Right lung (tissue), 5 donors: ENCODE data around the gene EEFSEC. TPM values are rescaled to one million over a fixed set of nuclear protein-coding genes. Genes with fewer than 3 reads are reported as not detected.

Experiments used
- DNase-seq, 2 donors: peaks; one replicate each; pipeline ENCODE4 v3.0.0-alpha.2; 2013
- polyA plus RNA-seq, 5 donors: library from polyadenylated mRNA; unstranded; fragments of 120-200 nt; gene quantifications; one replicate each; pipeline versions ENCODE4 v1.2.1 to v1.2.3, GENCODE V29; 2013; ENCODE audit warnings: inconsistent platforms in 1 of 5, low replicate concordance in 1 of 5; ENCODE audit not compliant: insufficient read length in 5 of 5, insufficient read depth in 1 of 5

The EEFSEC gene
- polyA plus RNA-seq, 5 donors = 17.5 to 28.6 (median 18.8) TPM

DNA sequence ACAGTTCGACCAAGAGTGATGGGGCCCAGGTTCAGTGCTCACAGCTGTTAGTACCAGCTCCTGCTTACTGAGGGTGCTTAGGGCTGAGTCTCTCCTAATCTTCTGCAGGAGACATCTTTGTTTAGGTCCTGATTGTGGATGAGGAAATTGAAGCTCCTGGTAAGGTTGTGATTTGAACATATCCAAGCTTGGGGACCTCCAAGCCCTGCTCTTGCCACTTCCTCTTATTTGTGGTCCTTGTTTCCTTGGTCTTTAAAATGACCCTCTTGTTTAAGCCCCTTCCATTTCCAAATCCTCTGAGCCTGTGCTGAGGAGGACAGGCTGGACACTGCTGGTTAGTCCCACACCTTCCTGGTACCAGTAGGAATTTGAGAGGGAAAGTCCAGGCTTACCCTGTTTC is 87.0 kb downstream of the EEFSEC start:
- DNase-seq = no peak

DNA sequence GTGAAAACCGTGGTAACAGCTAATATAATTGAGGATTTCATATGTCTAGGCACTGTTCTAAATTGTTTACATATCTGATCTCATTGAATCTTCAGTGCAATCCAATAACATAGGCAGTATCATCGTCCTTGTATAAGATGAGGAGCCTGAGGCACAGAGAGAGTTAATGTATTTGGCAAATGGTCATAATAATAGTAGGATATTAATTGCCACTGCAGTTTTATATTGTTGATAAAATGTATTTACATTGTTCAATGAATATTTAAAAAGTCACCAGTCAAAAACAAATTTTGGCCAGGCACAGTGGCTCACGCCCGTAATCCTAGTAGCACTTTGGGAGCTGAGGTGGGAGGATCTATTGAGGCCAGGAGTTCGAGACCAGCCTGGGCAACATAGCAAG is 88.5 kb downstream of the EEFSEC start:
- DNase-seq = no peak

- no peak for DNase-seq
These were observed 89.7 kb downstream of the EEFSEC start for GRCh38 chr3:128242818-128243601.

- DNase-seq = no peak
These were observed 90.6 kb downstream of the EEFSEC start for GRCh38 chr3:128243602-128244504.

- no peak for DNase-seq
These were observed 92.2 kb downstream of the EEFSEC start for GRCh38 chr3:128245460-128245859.

- DNase-seq = no peak
These were observed 94.6 kb downstream of the EEFSEC start for GRCh38 chr3:128247666-128248409.

DNA sequence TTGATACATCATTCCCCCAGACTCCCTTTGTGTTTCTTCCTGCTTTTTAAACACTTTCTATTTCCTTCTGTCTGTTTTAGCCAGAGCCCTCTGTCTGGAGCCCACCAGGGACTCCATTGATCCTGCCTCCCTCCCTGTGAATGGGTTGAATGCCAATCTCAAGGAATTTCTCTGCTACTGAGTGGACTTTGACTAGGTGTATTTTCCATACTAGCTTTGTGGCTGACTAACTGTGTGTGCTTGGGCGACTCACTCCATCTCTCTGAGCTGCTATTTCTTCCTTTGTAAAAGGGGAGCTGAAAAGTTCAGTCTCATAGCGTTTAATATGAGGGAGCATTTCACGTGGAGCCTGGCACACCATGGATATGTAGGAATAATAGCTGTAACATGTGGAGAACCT is 98.8 kb downstream of the EEFSEC start:
- DNase-seq = no peak

DNA sequence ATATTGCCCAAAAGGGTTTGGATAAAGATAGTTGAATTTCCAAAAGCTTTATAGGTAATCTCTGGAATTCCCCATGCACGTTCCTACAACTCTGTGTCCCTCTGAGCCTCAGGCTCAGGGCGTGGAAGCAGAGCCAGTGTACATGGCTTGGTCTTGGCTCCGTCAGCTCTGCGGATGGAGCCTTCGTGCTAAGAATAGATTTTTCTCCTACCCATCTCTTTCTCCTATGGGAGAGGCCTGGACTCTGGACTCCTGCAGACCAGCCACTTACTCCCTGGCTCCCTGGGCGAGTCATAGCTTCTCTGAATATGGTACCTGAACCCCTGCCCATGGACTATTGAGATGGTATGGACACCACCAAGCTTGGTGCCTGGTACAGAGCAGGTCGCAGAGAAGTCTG is 99.9 kb downstream of the EEFSEC start:
- DNase-seq = no peak

DNA sequence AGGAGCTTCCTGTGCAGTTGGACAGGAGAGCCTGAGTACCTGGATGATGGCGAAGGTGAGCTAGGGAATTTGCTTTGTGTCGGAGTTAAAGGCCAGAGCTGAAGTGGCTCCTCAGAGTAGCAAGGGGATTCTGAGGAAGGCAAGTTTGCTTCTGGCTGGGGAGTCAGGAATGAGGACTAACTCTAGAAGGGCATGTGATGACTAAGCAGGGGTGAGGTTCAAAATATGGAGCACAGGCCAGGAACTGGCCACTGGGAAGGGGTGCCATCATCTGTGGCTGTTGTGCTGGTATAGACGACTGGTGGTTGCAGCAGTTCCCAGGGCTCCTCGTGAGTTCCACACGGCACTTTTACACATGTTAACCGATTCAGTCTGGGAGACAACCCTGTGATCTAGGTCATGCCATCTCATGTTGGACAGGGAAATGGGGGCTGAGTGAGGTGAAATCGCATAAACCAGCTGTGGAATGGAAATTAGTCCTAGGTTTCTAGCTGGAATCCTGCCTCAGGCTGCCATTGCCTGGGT is 100.8 kb downstream of the EEFSEC start:
- no peak for DNase-seq

DNA sequence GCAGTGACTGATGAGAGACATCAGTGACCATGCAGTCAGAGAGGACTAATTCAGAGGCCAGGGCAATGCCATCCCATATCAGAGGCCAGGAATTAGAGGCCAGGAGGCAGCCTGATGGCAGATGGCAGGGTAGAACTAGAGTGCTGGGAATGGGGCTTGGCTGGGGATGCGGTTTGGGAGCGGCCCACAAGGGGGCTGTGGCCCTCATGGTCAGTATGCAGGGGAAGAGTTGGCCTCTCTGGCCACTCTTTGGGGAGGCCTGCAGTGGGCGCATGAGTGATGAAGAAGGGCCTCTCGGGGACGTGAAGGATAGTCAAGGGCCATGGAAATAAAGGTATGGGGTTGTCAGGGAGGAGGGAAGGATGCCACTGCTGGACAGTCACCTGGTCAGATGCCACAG is 101.7 kb downstream of the EEFSEC start:
- DNase-seq = no peak

DNA sequence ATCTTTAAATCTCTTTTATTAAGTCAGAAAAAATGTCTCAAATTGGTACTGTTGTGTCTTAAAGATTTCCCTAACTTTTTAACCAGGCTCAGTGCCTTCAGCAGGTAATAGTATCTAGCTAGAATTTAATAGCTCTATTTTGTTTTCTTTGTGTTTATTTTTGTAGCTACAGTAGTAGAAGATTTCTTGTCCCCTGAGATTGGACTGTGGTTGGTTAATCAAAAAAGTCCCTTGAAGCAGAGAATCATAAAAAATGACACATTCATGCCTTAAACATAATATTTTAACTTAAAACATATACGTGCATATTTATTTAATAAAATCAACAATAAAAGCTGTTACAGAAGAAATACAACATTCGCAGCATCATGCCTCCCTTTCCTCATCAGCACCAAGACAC is 102.8 kb downstream of the EEFSEC start:
- DNase-seq = no peak

- no peak for DNase-seq
These were observed 104.4 kb downstream of the EEFSEC start for GRCh38 chr3:128257632-128258031.

DNA sequence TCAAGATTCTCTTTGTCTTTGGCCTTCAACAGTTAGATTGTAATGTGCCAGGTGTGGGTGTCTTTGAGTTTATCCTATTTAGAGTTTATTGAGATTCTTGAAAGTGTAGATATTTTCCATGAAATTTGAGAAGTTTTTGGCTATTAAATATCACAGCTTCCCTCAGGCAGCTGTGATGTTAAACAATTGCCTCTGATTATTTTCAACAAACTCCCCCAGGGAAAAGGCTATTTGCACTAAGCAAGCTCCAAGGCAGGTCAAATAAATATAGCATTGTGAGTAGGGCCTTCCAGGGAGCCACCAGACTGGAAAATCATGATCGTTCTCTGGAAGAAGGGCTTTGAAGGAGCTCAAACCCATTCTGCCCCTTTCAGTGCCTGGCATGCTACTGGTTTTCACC is 107.0 kb downstream of the EEFSEC start:
- no peak for DNase-seq

- no peak for DNase-seq
These were observed 109.2 kb downstream of the EEFSEC start for GRCh38 chr3:128262457-128262856.

DNA sequence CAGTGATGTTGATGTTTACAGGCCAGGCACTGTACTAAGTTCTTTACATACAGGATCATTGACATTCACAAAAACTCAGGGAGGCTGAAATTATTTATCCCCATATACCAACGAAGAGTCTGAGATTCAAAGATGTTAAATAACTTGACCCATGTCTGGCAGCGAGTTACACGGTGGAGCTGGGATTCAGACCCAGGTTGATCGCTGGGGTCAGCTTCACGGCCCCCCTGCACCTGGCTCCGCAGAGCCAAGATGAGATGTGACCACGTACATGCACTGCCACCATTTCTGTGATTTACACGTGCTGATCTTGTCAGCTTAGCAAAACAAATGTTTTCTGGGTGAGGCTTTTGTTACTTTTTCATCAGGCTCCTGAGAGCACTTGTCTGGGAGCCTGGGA is 109.8 kb downstream of the EEFSEC start:
- no peak for DNase-seq

DNA sequence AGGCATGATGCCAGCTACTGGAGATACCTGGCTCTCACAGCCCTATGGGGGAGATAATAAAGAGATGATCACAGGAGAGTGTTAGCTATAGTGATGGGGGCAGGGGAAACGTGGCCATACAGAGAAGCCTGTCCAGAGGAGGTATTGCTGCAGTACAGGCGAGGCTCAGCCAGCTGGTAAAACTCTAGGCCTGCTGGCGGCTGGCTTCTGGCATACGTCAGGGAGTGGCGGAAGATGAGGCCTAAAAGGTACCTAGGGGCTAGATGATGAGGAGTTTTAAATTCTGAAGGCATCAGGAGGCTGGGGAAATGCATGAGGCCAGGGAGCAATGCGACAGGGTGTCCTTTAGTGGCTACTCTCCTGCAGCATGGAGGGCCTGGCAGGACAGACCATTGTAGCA is 110.7 kb downstream of the EEFSEC start:
- DNase-seq = no peak

- no peak for DNase-seq
These were observed 113.2 kb downstream of the EEFSEC start for GRCh38 chr3:128266453-128266852.

GRCh38 chr3:128267541-128267940 is 114.3 kb downstream of the EEFSEC start:
- DNase-seq = no peak

- DNase-seq = no peak
These were observed 115.9 kb downstream of the EEFSEC start for GRCh38 chr3:128269006-128269775.

DNA sequence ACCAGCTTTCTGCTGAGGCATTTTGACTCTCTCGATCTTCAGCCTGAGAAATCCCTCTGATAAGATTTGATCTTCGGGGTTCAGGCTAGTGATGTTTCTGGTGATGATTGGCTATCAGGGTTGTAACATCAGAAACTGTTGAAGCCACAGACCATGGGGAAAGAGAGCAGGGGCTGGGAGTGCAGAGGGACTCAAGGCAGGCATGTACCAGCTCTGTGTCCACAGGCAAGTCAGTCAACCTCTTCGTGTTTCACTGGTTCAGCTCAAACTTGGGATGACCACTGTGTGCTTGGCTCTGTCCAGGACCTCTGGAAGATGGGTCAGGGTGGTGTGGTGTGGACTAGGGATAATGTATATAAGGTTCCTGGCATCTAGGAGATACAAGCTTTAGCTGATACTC is 116.5 kb downstream of the EEFSEC start:
- DNase-seq = no peak
